Calu3 (cell line): ENCODE data around the gene MMRN1. TPM values are rescaled to one million over a fixed set of nuclear protein-coding genes. Genes with fewer than 3 reads are reported as not detected.

Experiments
- BruUV-seq: library from RNA; stranded (reverse); fragments of 400-500 nt; replicated peaks from 2 replicates; lab custom pipeline; 2021; lab: Mats Ljungman, UMichigan
- CTCF ChIA-PET: fragments of 300-600 bp; sonication (Branson Sonifier 250); formaldehyde crosslinking; loops from one replicate; lab custom pipeline; 2022; ENCODE audit warnings: antibody characterized with exemption; lab: Charles Lee
- DNase-seq: peaks from one replicate; pipeline ENCODE4 v3.0.0; 2022
- H3K27ac Mint-ChIP-seq: one replicate; pipeline ENCODE4 v1.8.0; 2022; ENCODE audit warnings: mixed read lengths; ENCODE audit not compliant: unreplicated experiment
- H3K27me3 Mint-ChIP-seq: one replicate; pipeline ENCODE4 v1.8.0; 2022; ENCODE audit warnings: mixed read lengths; ENCODE audit not compliant: unreplicated experiment
- H3K36me3 Mint-ChIP-seq: one replicate; pipeline ENCODE4 v1.8.0; 2022; ENCODE audit warnings: mild to moderate bottlenecking, moderate library complexity, mixed read lengths; ENCODE audit not compliant: insufficient read depth, unreplicated experiment
- H3K4me1 Mint-ChIP-seq: one replicate; pipeline ENCODE4 v1.8.0; 2022; ENCODE audit warnings: mild to moderate bottlenecking, low read depth, mixed read lengths; ENCODE audit not compliant: unreplicated experiment
- H3K4me3 Mint-ChIP-seq: one replicate; pipeline ENCODE4 v1.8.0; 2022; ENCODE audit warnings: mild to moderate bottlenecking, low read depth, moderate library complexity, mixed read lengths; ENCODE audit not compliant: unreplicated experiment
- H3K9me3 Mint-ChIP-seq: one replicate; pipeline ENCODE4 v1.8.0; 2022; ENCODE audit warnings: low read depth, mixed read lengths; ENCODE audit not compliant: unreplicated experiment
- intact Hi-C: fragments of 100-400 bp; cut with micrococcal nuclease; formaldehyde crosslinking; loops from one replicate; pipeline ENCODE4 v1.10.0; 2022; ENCODE audit not compliant: unreplicated experiment
- total RNA-seq: library from RNA; stranded (reverse); gene quantifications from 2 replicates; pipeline ENCODE4 v1.2.3, GENCODE V29; 2022
- TF ChIP-seq, protein P1 (sequence below): fragments of 200-600 bp; IDR thresholded peaks from one replicate; pipeline ENCODE4 v1.8.0; 2022; ENCODE audit warnings: antibody characterized with exemption; ENCODE audit not compliant: unreplicated experiment

The MMRN1 gene
- total RNA-seq, 1 experiment from 2014 or later, result not detected

DNA sequence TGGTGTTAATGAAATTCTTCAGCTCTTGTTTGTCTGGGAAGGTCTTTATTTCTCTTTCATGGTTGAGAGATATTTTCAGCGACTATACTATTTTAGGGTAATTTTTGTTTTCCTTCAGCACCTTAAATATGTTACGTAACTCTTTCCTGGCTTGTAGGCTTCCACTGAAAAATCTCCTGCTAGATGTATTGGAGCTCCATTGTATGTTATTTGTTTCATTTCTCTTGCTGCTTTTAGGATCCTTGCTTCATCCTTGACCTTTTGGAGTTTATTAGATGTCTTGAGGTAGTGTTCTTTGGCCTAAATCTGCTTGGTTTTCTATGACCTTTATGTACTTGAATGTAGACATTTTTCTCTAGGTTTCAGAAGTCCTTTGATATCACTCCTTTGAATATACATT lies 93.6 kb downstream of the MMRN1 start:
- intact Hi-C loops, result no loop called here
- H3K27me3 Mint-ChIP-seq, result no peaks in the 10 kb centered on the region
- peaks cover 10% of the 10 kb centered on the region for H3K4me1 Mint-ChIP-seq
- no peak for DNase-seq
- no peak overlapping the region for H3K27ac Mint-ChIP-seq
- BruUV-seq, result no TSS peak
- H3K4me3 Mint-ChIP-seq, result no peak overlapping the region
- no peaks in the 10 kb centered on the region for H3K9me3 Mint-ChIP-seq
- CTCF ChIA-PET, result no interaction called here
- TF ChIP-seq, protein P1, sequence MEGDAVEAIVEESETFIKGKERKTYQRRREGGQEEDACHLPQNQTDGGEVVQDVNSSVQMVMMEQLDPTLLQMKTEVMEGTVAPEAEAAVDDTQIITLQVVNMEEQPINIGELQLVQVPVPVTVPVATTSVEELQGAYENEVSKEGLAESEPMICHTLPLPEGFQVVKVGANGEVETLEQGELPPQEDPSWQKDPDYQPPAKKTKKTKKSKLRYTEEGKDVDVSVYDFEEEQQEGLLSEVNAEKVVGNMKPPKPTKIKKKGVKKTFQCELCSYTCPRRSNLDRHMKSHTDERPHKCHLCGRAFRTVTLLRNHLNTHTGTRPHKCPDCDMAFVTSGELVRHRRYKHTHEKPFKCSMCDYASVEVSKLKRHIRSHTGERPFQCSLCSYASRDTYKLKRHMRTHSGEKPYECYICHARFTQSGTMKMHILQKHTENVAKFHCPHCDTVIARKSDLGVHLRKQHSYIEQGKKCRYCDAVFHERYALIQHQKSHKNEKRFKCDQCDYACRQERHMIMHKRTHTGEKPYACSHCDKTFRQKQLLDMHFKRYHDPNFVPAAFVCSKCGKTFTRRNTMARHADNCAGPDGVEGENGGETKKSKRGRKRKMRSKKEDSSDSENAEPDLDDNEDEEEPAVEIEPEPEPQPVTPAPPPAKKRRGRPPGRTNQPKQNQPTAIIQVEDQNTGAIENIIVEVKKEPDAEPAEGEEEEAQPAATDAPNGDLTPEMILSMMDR, result no peak
- no peaks in the 10 kb centered on the region for H3K36me3 Mint-ChIP-seq

DNA sequence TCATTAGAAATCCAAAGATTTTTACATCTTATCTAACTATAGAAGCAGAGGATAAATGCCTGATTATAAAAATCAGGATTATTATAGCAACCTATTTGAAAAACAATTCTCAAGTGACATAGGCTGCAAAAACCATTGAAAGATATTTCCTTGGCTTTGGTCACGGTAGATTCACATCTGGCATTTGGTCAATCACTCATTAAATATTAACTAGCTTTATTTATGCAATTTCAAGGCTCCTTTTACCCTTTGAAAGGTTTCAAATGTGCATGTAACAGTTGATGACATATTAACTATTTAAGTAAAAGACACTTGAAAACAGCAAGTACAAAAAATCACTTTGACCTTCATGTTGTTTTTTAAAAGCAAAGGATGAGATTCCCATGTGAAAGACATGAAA lies 98.1 kb downstream of the MMRN1 start:
- H3K4me3 Mint-ChIP-seq, result no peak overlapping the region
- intact Hi-C loops, result no loop called here
- no TSS peak for BruUV-seq
- TF ChIP-seq, protein P1, result no peak
- H3K9me3 Mint-ChIP-seq, result no peaks in the 10 kb centered on the region
- no peaks in the 10 kb centered on the region for H3K27me3 Mint-ChIP-seq
- no peaks in the 10 kb centered on the region for H3K36me3 Mint-ChIP-seq
- DNase-seq, result no peak
- H3K4me1 Mint-ChIP-seq, result peaks cover 20% of the 10 kb centered on the region
- H3K27ac Mint-ChIP-seq, result no peak overlapping the region
- CTCF ChIA-PET, result no interaction called here

DNA sequence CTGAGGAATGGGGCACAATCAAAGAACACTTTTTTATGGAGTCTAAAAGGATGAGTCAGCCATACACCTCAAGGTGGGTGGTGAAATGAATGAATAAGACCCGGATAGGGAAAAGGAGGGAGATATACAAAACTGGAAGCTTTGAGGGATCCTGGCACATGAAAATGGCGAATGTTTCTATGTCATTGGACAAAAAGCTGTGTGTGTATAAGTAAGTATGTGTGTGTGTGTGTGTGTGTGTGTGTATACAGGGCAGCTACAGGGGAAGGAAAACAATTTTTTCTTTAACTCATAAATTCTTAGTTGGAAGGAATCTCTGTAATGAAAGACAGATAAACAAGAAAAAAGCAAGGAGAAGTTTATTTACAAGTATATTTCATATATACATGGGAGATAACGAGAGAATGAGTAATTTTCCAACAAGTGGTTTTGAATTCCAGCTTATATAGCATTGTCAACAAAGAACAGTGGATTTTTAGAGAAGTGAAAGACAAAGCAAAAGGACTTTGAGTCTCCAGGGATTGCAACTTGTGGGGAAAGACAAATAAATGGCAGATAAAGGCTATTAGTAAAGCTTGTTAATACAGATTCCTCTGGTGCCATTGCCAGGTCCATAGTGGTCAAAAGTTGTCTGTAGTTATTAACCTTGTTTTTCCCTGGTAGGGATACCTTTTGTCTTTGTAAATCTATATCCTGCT lies 99.7 kb downstream of the MMRN1 start:
- BruUV-seq, result no TSS peak
- TF ChIP-seq, protein P1, result no peak
- CTCF ChIA-PET, result no interaction called here
- H3K4me1 Mint-ChIP-seq, result peaks cover 20% of the 10 kb centered on the region
- no peaks in the 10 kb centered on the region for H3K36me3 Mint-ChIP-seq
- H3K27ac Mint-ChIP-seq, result no peak overlapping the region
- intact Hi-C loops, result no loop called here
- H3K9me3 Mint-ChIP-seq, result no peaks in the 10 kb centered on the region
- H3K27me3 Mint-ChIP-seq, result no peaks in the 10 kb centered on the region
- H3K4me3 Mint-ChIP-seq, result no peak overlapping the region
- DNase-seq, result no peak

DNA sequence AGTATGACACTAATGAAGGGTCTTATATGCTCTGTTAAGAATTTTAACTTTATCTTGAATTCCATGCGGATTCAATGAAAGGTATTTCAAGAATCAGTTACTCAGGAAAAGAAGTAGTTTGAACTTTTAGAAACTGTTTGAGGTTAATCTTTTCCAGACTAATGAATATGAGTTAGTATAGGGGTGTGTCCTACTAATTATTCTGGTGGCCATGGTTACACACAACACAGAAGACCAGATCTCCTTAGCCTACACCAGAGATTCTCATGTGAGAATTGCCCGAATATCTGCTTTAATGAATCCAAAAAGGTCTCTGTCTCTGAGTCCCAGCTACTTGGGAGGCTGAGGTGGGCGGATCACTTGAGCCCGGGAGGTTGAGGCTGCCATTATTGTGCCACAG lies 100.4 kb downstream of the MMRN1 start:
- DNase-seq, result no peak
- TF ChIP-seq, protein P1, result no peak
- H3K9me3 Mint-ChIP-seq, result no peaks in the 10 kb centered on the region
- no peak overlapping the region for H3K27ac Mint-ChIP-seq
- intact Hi-C loops, result no loop called here
- no TSS peak for BruUV-seq
- CTCF ChIA-PET, result no interaction called here
- H3K27me3 Mint-ChIP-seq, result no peaks in the 10 kb centered on the region
- H3K4me3 Mint-ChIP-seq, result no peak overlapping the region
- H3K36me3 Mint-ChIP-seq, result no peaks in the 10 kb centered on the region
- H3K4me1 Mint-ChIP-seq, result peaks cover 20% of the 10 kb centered on the region
